Measurements from ENCODE around the gene RLBP1. TPM values are rescaled to one million over a fixed set of nuclear protein-coding genes. Genes with fewer than 3 reads are reported as not detected.
"Not testable (repeated sequence)": the region's sequence is repeated elsewhere in the genome, so short reads cannot be mapped to it uniquely, and the experiment has no call there.

Gene RLBP1
- total RNA-seq, 6 experiments from 2014 or later = not detected

- 0% methylated on average over 37 of the region's 69 CpGs for WGBS (ENCODE audit: insufficient coverage, low coverage, low lambda C conversion rate, missing lambda C conversion rate)
- H3K4me3 ChIP-seq = peak within 1 kb of the TSS; percentile 60 to 66 (median 65)
- peak; percentile 59 for TF ChIP-seq POLR2A (IDR thresholded peaks at IDR 0.05)
- TF ChIP-seq, protein P1, sequence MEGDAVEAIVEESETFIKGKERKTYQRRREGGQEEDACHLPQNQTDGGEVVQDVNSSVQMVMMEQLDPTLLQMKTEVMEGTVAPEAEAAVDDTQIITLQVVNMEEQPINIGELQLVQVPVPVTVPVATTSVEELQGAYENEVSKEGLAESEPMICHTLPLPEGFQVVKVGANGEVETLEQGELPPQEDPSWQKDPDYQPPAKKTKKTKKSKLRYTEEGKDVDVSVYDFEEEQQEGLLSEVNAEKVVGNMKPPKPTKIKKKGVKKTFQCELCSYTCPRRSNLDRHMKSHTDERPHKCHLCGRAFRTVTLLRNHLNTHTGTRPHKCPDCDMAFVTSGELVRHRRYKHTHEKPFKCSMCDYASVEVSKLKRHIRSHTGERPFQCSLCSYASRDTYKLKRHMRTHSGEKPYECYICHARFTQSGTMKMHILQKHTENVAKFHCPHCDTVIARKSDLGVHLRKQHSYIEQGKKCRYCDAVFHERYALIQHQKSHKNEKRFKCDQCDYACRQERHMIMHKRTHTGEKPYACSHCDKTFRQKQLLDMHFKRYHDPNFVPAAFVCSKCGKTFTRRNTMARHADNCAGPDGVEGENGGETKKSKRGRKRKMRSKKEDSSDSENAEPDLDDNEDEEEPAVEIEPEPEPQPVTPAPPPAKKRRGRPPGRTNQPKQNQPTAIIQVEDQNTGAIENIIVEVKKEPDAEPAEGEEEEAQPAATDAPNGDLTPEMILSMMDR (IDR thresholded peaks at IDR 0.05) = peak; percentile 34 to 67 (median 50)
- intact Hi-C loops (cut with DNase I) = no loop called here
- ATAC-seq (peak; percentile 99 to 100 (median 100)), DNase-seq (peak; percentile 98)
- H3K4me1 ChIP-seq = peaks cover 0 to 6% (median 0%) of the 10 kb centered on the region in 4 donors
- H3K27me3 ChIP-seq = no peaks in the 10 kb centered on the region
- H3K36me3 ChIP-seq = no peaks in the 10 kb centered on the region
- H3K27ac ChIP-seq = peak within 1 kb of the TSS; percentile 61 to 75 (median 74)
- H3K9me3 ChIP-seq = no peaks in the 10 kb centered on the region
Observed at GRCh38 chr15:89243691-89244573, 22.6 kb upstream of the RLBP1 start, which contains the start of gene FANCI. TSS of gene FANCI (plus strand) at chr15:89243979. CDS start at chr15:89247648, 3,669 bp downstream.

GRCh38 chr15:89243046-89243690 lies 21.8 kb upstream of the RLBP1 start:
- peak; percentile 23 to 50 (median 38) for ATAC-seq
- TF ChIP-seq POLR2A (IDR thresholded peaks at IDR 0.05) = no peak
- TF ChIP-seq, protein P1 (IDR thresholded peaks at IDR 0.05) = no peak
- H3K27me3 ChIP-seq = no peaks in the 10 kb centered on the region
- H3K36me3 ChIP-seq = no peaks in the 10 kb centered on the region
- H3K27ac ChIP-seq = peak overlapping the region; percentile 61 to 75 (median 74)
- no peak for DNase-seq
- intact Hi-C loops (cut with DNase I) = no loop called here
- peaks cover 0 to 6% (median 0%) of the 10 kb centered on the region in 4 donors for H3K4me1 ChIP-seq
- H3K4me3 ChIP-seq = peak overlapping the region; percentile 60 to 66 (median 65)
- WGBS (ENCODE audit: insufficient coverage, low coverage, low lambda C conversion rate, missing lambda C conversion rate) = 25% methylated on average over 19 of the region's 20 CpGs
- H3K9me3 ChIP-seq = no peaks in the 10 kb centered on the region

GRCh38 chr15:89239883-89240810 lies 18.8 kb upstream of the RLBP1 start:
- H3K27ac ChIP-seq; H3K4me1 ChIP-seq; H3K4me3 ChIP-seq; H3K27me3 ChIP-seq; H3K36me3 ChIP-seq; intact Hi-C loops (cut with DNase I); DNase-seq; ATAC-seq; H3K9me3 ChIP-seq: not testable (repeated sequence)
- 86% methylated on average over 8 of the region's 12 CpGs for WGBS (ENCODE audit: insufficient coverage, low coverage, low lambda C conversion rate, missing lambda C conversion rate)

- ATAC-seq (no peak), DNase-seq (no peak)
- Histone ChIP-seq H3K36me3 (no peaks in the 10 kb centered on the region), H3K4me1 (no peaks in the 10 kb centered on the region), H3K27ac (no peak overlapping the region), H3K4me3 (no peak overlapping the region), H3K9me3 (no peaks in the 10 kb centered on the region), H3K27me3 (no peaks in the 10 kb centered on the region)
- intact Hi-C loops (cut with DNase I) = no loop called here
- TF ChIP-seq, protein P1 (IDR thresholded peaks at IDR 0.05) = no peak
- no peak for TF ChIP-seq POLR2A (IDR thresholded peaks at IDR 0.05)
Observed at GRCh38 chr15:89231832-89232231, 10.5 kb upstream of the RLBP1 start.

Data from right lobe of liver (tissue), 6 donors.